CD14-positive monocyte (primary cell): Measurements from ENCODE around the gene NLN. TPM values are rescaled to one million over a fixed set of nuclear protein-coding genes. Genes with fewer than 3 reads are reported as not detected.

Experiments used
- DNase-seq, 3 donors: peaks; one replicate each; pipeline ENCODE4 v3.0.0-alpha.2; 2011 to 2022
- H2AFZ ChIP-seq: 2 replicates; pipeline ENCODE4 v1.6.0; 2012; ENCODE audit warnings: mild to moderate bottlenecking, low read depth, low read length, inconsistent platforms; ENCODE audit not compliant: insufficient read depth, poor library complexity, severe bottlenecking
- H3K27ac ChIP-seq, 2 donors: 1 replicate in 1 of 2; 2 replicates in 1 of 2; pipeline ENCODE4 v1.5.1; 2012 to 2013; ENCODE audit warnings: low read length in 2 of 2, control low read depth in 1 of 2, inconsistent platforms in 1 of 2, low read depth in 1 of 2, mild to moderate bottlenecking in 1 of 2
- H3K27me3 ChIP-seq, 2 donors: one replicate each; pipeline versions ENCODE4 v1.6.0 to v1.6.1; 2011 to 2013; ENCODE audit warnings: low read length in 2 of 2; ENCODE audit not compliant: control insufficient read depth in 2 of 2, insufficient read depth in 2 of 2
- H3K36me3 ChIP-seq, 2 donors: replicated peaks in 1 of 2; 1 replicate in 1 of 2; 2 replicates in 1 of 2; pipeline versions ENCODE4 v1.5.1 to v1.6.1; 2012 to 2013; ENCODE audit warnings: low read length in 2 of 2, control low read depth in 1 of 2, inconsistent platforms in 1 of 2, mild to moderate bottlenecking in 1 of 2; ENCODE audit not compliant: insufficient read depth in 2 of 2, control insufficient read depth in 1 of 2
- H3K4me1 ChIP-seq, 2 donors: 1 replicate in 1 of 2; 2 replicates in 1 of 2; pipeline versions ENCODE4 v1.5.1 to v1.6.1; 2012 to 2013; ENCODE audit warnings: low read length in 2 of 2, control low read depth in 1 of 2, inconsistent platforms in 1 of 2, mild to moderate bottlenecking in 1 of 2, moderate library complexity in 1 of 2; ENCODE audit not compliant: insufficient read depth in 2 of 2, control insufficient read depth in 1 of 2
- H3K4me2 ChIP-seq: replicated peaks from 2 replicates; pipeline ENCODE3; 2012; ENCODE audit warnings: low read length, moderate library complexity, mild to moderate bottlenecking; ENCODE audit not compliant: poor library complexity, severe bottlenecking; ENCODE audit errors: extremely low read depth
- H3K4me3 ChIP-seq, 3 experiments: fragments of 200-600 bp in 1 of 3; sonication (generic) in 1 of 3; replicated peaks in 1 of 3; 1 replicate in 2 of 3; 2 replicates in 1 of 3; pipeline ENCODE4 v1.5.1; 2011 to 2013; ENCODE audit warnings: low read length in 3 of 3, mild to moderate bottlenecking in 3 of 3, control low read depth in 2 of 3, low read depth in 2 of 3, inconsistent platforms in 1 of 3, moderate library complexity in 1 of 3
- H3K79me2 ChIP-seq: 2 replicates; pipeline ENCODE4 v1.6.0; 2012; ENCODE audit warnings: mild to moderate bottlenecking, control low read depth, inconsistent platforms, low read length, moderate library complexity; ENCODE audit not compliant: insufficient read depth
- H3K9ac ChIP-seq: 2 replicates; pipeline ENCODE4 v1.6.0; 2017; ENCODE audit warnings: low read length, mild to moderate bottlenecking; ENCODE audit not compliant: insufficient read depth, poor library complexity, severe bottlenecking
- H3K9me3 ChIP-seq, 2 donors: replicated peaks in 1 of 2; 1 replicate in 1 of 2; 2 replicates in 1 of 2; pipeline versions ENCODE4 v1.5.1 to v1.6.1; 2012 to 2013; ENCODE audit warnings: low read length in 2 of 2, control low read depth in 1 of 2; ENCODE audit not compliant: control insufficient read depth in 1 of 2, insufficient read depth in 1 of 2
- H4K20me1 ChIP-seq: 2 replicates; pipeline ENCODE4 v1.6.0; 2012; ENCODE audit warnings: mild to moderate bottlenecking, low read length, control low read depth, moderate library complexity; ENCODE audit not compliant: insufficient read depth
- H3K27ac Mint-ChIP-seq, 7 donors: one replicate each; pipeline ENCODE4 v1.8.0; 2020; ENCODE audit warnings: mild to moderate bottlenecking in 7 of 7, mixed read lengths in 7 of 7, moderate library complexity in 6 of 7, inconsistent platforms in 2 of 7
- H3K27me3 Mint-ChIP-seq, 3 donors: one replicate each; pipeline ENCODE4 v1.8.0; 2021 to 2022; ENCODE audit warnings: low read depth in 3 of 3, mild to moderate bottlenecking in 3 of 3, mixed read lengths in 3 of 3, moderate library complexity in 3 of 3, inconsistent platforms in 1 of 3
- H3K36me3 Mint-ChIP-seq, 2 donors: one replicate each; pipeline ENCODE4 v1.8.0; 2020; ENCODE audit warnings: mixed read lengths in 2 of 2, inconsistent platforms in 1 of 2, mild to moderate bottlenecking in 1 of 2
- H3K4me1 Mint-ChIP-seq: one replicate; pipeline ENCODE4 v1.8.0; 2020; ENCODE audit warnings: mild to moderate bottlenecking, mixed read lengths
- H3K4me3 Mint-ChIP-seq, 2 donors: one replicate each; pipeline ENCODE4 v1.8.0; 2020; ENCODE audit warnings: mild to moderate bottlenecking in 2 of 2, mixed read lengths in 2 of 2, moderate library complexity in 1 of 2
- H3K9me3 Mint-ChIP-seq, 7 donors: one replicate each; pipeline ENCODE4 v1.8.0; 2020 to 2022; ENCODE audit warnings: mixed read lengths in 7 of 7, mild to moderate bottlenecking in 6 of 7, moderate library complexity in 6 of 7, inconsistent platforms in 2 of 7
- WGBS: methylation state at CpG from one replicate; pipeline ENCODE4 v1.1.5; 2013; ENCODE audit warnings: missing lambda C conversion rate; ENCODE audit not compliant: insufficient coverage; 5-methylcytosine and 5-hydroxymethylcytosine counted together
- intact Hi-C, 2 donors: fragments of 100-400 bp; cut with micrococcal nuclease; formaldehyde crosslinking; loops; one replicate each; pipeline versions ENCODE4 v1.15.0 to v1.15.1; 2023
- polyA plus RNA-seq, 3 donors: library from polyadenylated mRNA; depleted of rRNA in 1 of 3; unstranded in 2 of 3; stranded (reverse) in 1 of 3; fragments of 300-500 nt in 2 of 3; fragments of >200 nt in 1 of 3; fragmentation: Illumina TruSeq in 2 of 3; gene quantifications; 1 replicate in 2 of 3; 2 replicates in 1 of 3; pipeline ENCODE4 v1.2.3, GENCODE V29; 2012 to 2021
- TF ChIP-seq, protein P1 (sequence below): fragments of 200-600 bp; IDR thresholded peaks from one replicate; pipeline ENCODE4 v1.8.0; 2022; ENCODE audit warnings: antibody characterized with exemption, mild to moderate bottlenecking

Gene NLN
- polyA plus RNA-seq, 3 donors: 8.7 to 39.2 (median 17.7) TPM

DNA sequence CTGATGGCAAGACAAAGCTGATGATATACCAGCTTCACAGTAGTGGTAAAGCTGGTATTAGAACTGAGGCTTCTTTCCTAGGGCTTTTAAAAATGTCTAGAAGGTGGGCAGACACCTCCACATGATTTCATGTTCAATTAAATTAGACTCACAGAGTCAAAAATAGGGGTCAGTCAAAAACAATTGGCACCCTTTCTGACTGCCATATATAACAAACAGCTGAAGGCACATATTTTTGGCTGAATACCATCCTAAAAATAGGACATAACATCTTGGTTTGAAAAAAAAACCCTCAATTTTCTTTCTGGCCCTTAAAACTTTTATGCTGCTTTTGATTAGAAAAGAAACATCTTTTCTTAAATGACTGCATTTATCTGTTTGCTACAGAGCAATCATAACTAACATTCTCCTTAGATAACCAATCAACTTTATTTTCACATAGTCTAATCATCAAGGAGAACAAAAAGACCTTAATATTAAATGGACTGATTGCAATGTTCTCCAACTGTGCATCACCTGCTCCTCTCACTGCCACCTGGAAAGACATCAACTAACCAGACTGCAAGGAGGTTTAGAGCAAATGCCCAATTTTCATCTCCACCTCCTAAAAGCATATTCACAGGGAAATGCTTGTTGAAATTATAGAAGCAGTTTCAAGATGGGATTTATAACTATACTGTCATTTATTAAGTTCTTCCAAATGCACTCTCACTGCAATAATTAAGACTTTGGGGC lies 3.3 kb upstream of the NLN start:
- peak overlapping the region in 1 of 7 donors; percentile 69 for H3K27ac Mint-ChIP-seq
- H3K4me1 Mint-ChIP-seq: peaks cover 26% of the 10 kb centered on the region
- DNase-seq: no peak
- peaks cover 47% of the 10 kb centered on the region for H4K20me1 ChIP-seq
- H3K27me3 Mint-ChIP-seq: no peaks in the 10 kb centered on the region
- peaks cover 9 to 19% of the 10 kb centered on the region in 2 donors for H3K36me3 Mint-ChIP-seq
- no peak overlapping the region for H3K9ac ChIP-seq
- no peak overlapping the region for H3K4me3 Mint-ChIP-seq
- intact Hi-C loops: no loop called here
- TF ChIP-seq, protein P1, sequence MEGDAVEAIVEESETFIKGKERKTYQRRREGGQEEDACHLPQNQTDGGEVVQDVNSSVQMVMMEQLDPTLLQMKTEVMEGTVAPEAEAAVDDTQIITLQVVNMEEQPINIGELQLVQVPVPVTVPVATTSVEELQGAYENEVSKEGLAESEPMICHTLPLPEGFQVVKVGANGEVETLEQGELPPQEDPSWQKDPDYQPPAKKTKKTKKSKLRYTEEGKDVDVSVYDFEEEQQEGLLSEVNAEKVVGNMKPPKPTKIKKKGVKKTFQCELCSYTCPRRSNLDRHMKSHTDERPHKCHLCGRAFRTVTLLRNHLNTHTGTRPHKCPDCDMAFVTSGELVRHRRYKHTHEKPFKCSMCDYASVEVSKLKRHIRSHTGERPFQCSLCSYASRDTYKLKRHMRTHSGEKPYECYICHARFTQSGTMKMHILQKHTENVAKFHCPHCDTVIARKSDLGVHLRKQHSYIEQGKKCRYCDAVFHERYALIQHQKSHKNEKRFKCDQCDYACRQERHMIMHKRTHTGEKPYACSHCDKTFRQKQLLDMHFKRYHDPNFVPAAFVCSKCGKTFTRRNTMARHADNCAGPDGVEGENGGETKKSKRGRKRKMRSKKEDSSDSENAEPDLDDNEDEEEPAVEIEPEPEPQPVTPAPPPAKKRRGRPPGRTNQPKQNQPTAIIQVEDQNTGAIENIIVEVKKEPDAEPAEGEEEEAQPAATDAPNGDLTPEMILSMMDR: no peak
- no peak overlapping the region for H3K27ac ChIP-seq
- peaks cover 0 to 2% (median 0%) of the 10 kb centered on the region in 7 donors for H3K9me3 Mint-ChIP-seq
- H3K27me3 ChIP-seq: no peaks in the 10 kb centered on the region
- peaks cover 49% of the 10 kb centered on the region for H3K79me2 ChIP-seq
- peaks cover 23 to 54% of the 10 kb centered on the region in 2 donors for H3K36me3 ChIP-seq
- no peak overlapping the region for H2AFZ ChIP-seq
- no peak overlapping the region for H3K4me2 ChIP-seq
- H3K4me1 ChIP-seq: peaks cover 20 to 33% of the 10 kb centered on the region in 2 donors
- no peaks in the 10 kb centered on the region for H3K9me3 ChIP-seq
- no peak overlapping the region for H3K4me3 ChIP-seq

DNA sequence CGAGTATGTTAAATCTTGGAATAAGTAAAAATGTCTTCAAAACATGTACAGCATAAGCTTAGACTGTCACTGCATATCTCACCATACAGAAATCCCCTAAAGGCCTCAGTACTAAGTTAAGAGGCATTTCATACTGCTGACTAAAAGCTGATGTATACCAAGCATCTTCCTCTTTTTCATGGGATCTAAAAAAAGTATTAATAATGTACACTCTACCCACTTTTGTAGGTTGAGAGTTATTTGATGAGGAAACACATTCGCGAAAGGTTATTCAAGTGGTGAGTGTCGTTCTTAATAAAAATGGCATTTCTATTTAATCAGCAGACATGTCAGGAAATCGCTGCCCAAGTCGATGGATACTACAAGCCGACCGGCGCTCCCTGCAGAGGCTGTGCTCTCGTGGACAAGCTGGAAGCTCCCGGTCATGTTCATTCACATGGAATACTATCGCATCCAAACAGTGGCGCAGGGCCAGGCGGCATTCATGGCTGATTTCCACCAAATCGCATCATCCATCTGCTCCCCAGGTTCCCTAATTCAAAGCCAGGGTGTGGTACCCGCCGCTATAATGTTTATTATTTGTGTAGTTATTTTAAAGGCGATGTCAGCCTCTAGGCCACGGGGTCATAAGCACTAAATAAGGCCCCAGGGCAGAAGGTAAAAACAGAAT lies 820 bp upstream of the NLN start:
- Histone ChIP-seq H3K9ac (peak overlapping the region; percentile 87), H3K4me1 (peaks cover 34 to 46% of the 10 kb centered on the region in 2 donors), H4K20me1 (peaks cover 23% of the 10 kb centered on the region), H3K4me3 (peak overlapping the region; percentile 77 to 95 (median 93)), H3K27ac (peak overlapping the region; percentile 61 to 89), H3K9me3 (no peaks in the 10 kb centered on the region), H3K36me3 (peaks cover 14 to 32% of the 10 kb centered on the region in 2 donors), H3K4me2 (peak overlapping the region; percentile 96), H3K79me2 (peaks cover 69% of the 10 kb centered on the region), H3K27me3 (no peaks in the 10 kb centered on the region), H2AFZ (peak overlapping the region; percentile 88)
- H3K9me3 Mint-ChIP-seq: no peaks in the 10 kb centered on the region
- H3K4me1 Mint-ChIP-seq: peaks cover 39% of the 10 kb centered on the region
- H3K4me3 Mint-ChIP-seq: peak overlapping the region; percentile 89 to 95
- 2% methylated on average over 10 of the region's 19 CpGs for WGBS
- TF ChIP-seq, protein P1: no peak
- H3K36me3 Mint-ChIP-seq: peaks cover 6 to 9% of the 10 kb centered on the region in 2 donors
- intact Hi-C loops: loop anchor here (5.0 to 10.0 kb wide), 4 partner anchors 96 to 421 kb away; partner anchors contain the start of genes ERBIN (in 2 of the 2), TRIM23 (in 2 of the 2), SHLD3 (in 1 of the 2) and SREK1 (in 1 of the 2)
- no peaks in the 10 kb centered on the region for H3K27me3 Mint-ChIP-seq
- peak; percentile 37 to 74 (median 52) for DNase-seq
- H3K27ac Mint-ChIP-seq: peak overlapping the region; percentile 76 to 87 (median 82)
